H9 (cell line): ENCODE results near the gene PRDM11. TPM values are rescaled to one million over a fixed set of nuclear protein-coding genes. Genes with fewer than 3 reads are reported as not detected.

Experiments
- DNase-seq: peaks from one replicate; pipeline ENCODE4 v3.0.0-alpha.2; 2017
- H2AFZ ChIP-seq: one replicate; pipeline ENCODE4 v1.6.1; 2013; ENCODE audit warnings: mild to moderate bottlenecking, low read length, control low read depth, moderate library complexity
- H2AK5ac ChIP-seq: 2 replicates; pipeline ENCODE4 v1.6.1; 2013; ENCODE audit warnings: low read length, control low read depth, mixed read lengths; ENCODE audit not compliant: insufficient read length
- H2BK120ac ChIP-seq: one replicate; pipeline ENCODE4 v1.6.1; 2013; ENCODE audit warnings: low read depth, mild to moderate bottlenecking, low read length, control low read depth, inconsistent platforms; ENCODE audit not compliant: poor library complexity, severe bottlenecking
- H2BK12ac ChIP-seq: 2 replicates; pipeline ENCODE4 v1.6.1; 2013; ENCODE audit warnings: low read length, control low read depth, mixed read lengths, low read depth; ENCODE audit not compliant: insufficient read length
- H2BK15ac ChIP-seq: 2 replicates; pipeline ENCODE4 v1.6.1; 2013; ENCODE audit warnings: low read depth, low read length, control low read depth
- H2BK20ac ChIP-seq: one replicate; pipeline ENCODE4 v1.6.1; 2013; ENCODE audit warnings: low read depth, mild to moderate bottlenecking, low read length, control low read depth, inconsistent platforms; ENCODE audit not compliant: poor library complexity, severe bottlenecking
- H2BK5ac ChIP-seq: 2 replicates; pipeline ENCODE4 v1.6.1; 2013; ENCODE audit warnings: low read length, control low read depth, mixed read lengths; ENCODE audit not compliant: insufficient read length
- H3K14ac ChIP-seq: 2 replicates; pipeline ENCODE4 v1.6.1; 2013; ENCODE audit warnings: low read length, control low read depth; ENCODE audit not compliant: insufficient read depth
- H3K18ac ChIP-seq: 2 replicates; pipeline ENCODE4 v1.6.1; 2013; ENCODE audit warnings: low read depth, mild to moderate bottlenecking, mixed read lengths, low read length, control low read depth; ENCODE audit not compliant: insufficient read length
- H3K23ac ChIP-seq: 2 replicates; pipeline ENCODE4 v1.6.1; 2013; ENCODE audit warnings: low read length, control low read depth, mixed read lengths, low read depth; ENCODE audit not compliant: insufficient read length
- H3K23me2 ChIP-seq: 2 replicates; pipeline ENCODE4 v1.6.1; 2013; ENCODE audit warnings: low read depth, mild to moderate bottlenecking, mixed read lengths, low read length, control low read depth; ENCODE audit not compliant: insufficient read length, poor library complexity, severe bottlenecking
- H3K27ac ChIP-seq: 2 replicates; pipeline ENCODE4 v1.5.1; 2013; ENCODE audit warnings: low read length, control low read depth, mixed read lengths, low read depth; ENCODE audit not compliant: insufficient read length
- H3K27me3 ChIP-seq: 2 replicates; pipeline ENCODE4 v1.6.1; 2013; ENCODE audit warnings: low read length, control low read depth, inconsistent platforms; ENCODE audit not compliant: insufficient read depth
- H3K4ac ChIP-seq: 2 replicates; pipeline ENCODE4 v1.6.1; 2013; ENCODE audit warnings: low read depth, mild to moderate bottlenecking, control low read depth, inconsistent platforms, low read length, moderate library complexity
- H3K4me1 ChIP-seq: 2 replicates; pipeline ENCODE4 v1.6.1; 2013; ENCODE audit warnings: low read length, control low read depth, inconsistent platforms; ENCODE audit not compliant: insufficient read depth
- H3K4me2 ChIP-seq: 2 replicates; pipeline ENCODE4 v1.6.1; 2013; ENCODE audit warnings: low read length, control low read depth, mixed read lengths; ENCODE audit not compliant: insufficient read length, insufficient read depth
- H3K56ac ChIP-seq: 2 replicates; pipeline ENCODE4 v1.6.1; 2013; ENCODE audit warnings: low read depth, mild to moderate bottlenecking, mixed read lengths, low read length, control low read depth; ENCODE audit not compliant: insufficient read length
- H3K79me1 ChIP-seq: 2 replicates; pipeline ENCODE4 v1.6.1; 2013; ENCODE audit warnings: low read depth, mild to moderate bottlenecking, moderate library complexity, low read length, control low read depth, inconsistent platforms; ENCODE audit not compliant: insufficient read depth, poor library complexity, severe bottlenecking
- H3K79me2 ChIP-seq: 2 replicates; pipeline ENCODE4 v1.6.1; 2013; ENCODE audit warnings: low read length, control low read depth, inconsistent platforms; ENCODE audit not compliant: insufficient read depth
- H3K9ac ChIP-seq: 2 replicates; pipeline ENCODE4 v1.6.1; 2013; ENCODE audit warnings: low read length, control low read depth, mixed read lengths; ENCODE audit not compliant: insufficient read length; ENCODE audit errors: extremely low read depth
- H3K9me3 ChIP-seq: one replicate; pipeline ENCODE4 v1.6.1; 2013; ENCODE audit warnings: low read depth, low read length, inconsistent platforms; ENCODE audit not compliant: control insufficient read depth
- H3T11ph ChIP-seq: one replicate; pipeline ENCODE4 v1.6.1; 2013; ENCODE audit warnings: mild to moderate bottlenecking, low read length, control low read depth, inconsistent platforms
- H4K20me1 ChIP-seq: one replicate; pipeline ENCODE4 v1.6.1; 2013; ENCODE audit not compliant: control insufficient read depth, insufficient read length, insufficient read depth
- H4K5ac ChIP-seq: 2 replicates; pipeline ENCODE4 v1.6.1; 2013; ENCODE audit warnings: low read depth, mild to moderate bottlenecking, mixed read lengths, low read length, control low read depth; ENCODE audit not compliant: insufficient read length
- H4K8ac ChIP-seq: replicated peaks from 2 replicates; pipeline ENCODE4 v1.6.1; 2013; ENCODE audit warnings: low read length, control low read depth, mixed read lengths, low read depth; ENCODE audit not compliant: insufficient read length
- H4K91ac ChIP-seq: 2 replicates; pipeline ENCODE4 v1.6.1; 2013; ENCODE audit warnings: low read depth, mild to moderate bottlenecking, moderate library complexity, mixed read lengths, low read length, control low read depth; ENCODE audit not compliant: insufficient read length
- H3K27ac Mint-ChIP-seq, 3 experiments: 2 replicates in 2 of 3; 3 replicates in 1 of 3; pipeline ENCODE4 v1.8.0; 2020 to 2021; ENCODE audit warnings: mixed read lengths in 3 of 3, mild to moderate bottlenecking in 1 of 3, moderate library complexity in 1 of 3
- H3K27me3 Mint-ChIP-seq: 2 replicates; pipeline ENCODE4 v1.8.0; 2021; ENCODE audit warnings: low read depth, mild to moderate bottlenecking, moderate library complexity, mixed read lengths
- H3K36me3 Mint-ChIP-seq, 3 experiments: 2 replicates in 2 of 3; 3 replicates in 1 of 3; pipeline ENCODE4 v1.8.0; 2020 to 2021; ENCODE audit warnings: low read depth in 3 of 3, mixed read lengths in 3 of 3; ENCODE audit not compliant: insufficient read depth in 1 of 3
- H3K4me1 Mint-ChIP-seq, 2 experiments: 2 replicates each; pipeline ENCODE4 v1.8.0; 2020; ENCODE audit warnings: mixed read lengths in 2 of 2
- H3K4me3 Mint-ChIP-seq, 2 experiments: 2 replicates in 1 of 2; 3 replicates in 1 of 2; pipeline ENCODE4 v1.8.0; 2020 to 2021; ENCODE audit warnings: mild to moderate bottlenecking in 2 of 2, mixed read lengths in 2 of 2, moderate library complexity in 1 of 2
- H3K9me3 Mint-ChIP-seq, 2 experiments: 2 replicates in 1 of 2; 3 replicates in 1 of 2; pipeline ENCODE4 v1.8.0; 2020; ENCODE audit warnings: mild to moderate bottlenecking in 2 of 2, mixed read lengths in 2 of 2, moderate library complexity in 1 of 2
- WGBS: extraction: QIAGEN DNeasy Blood & Tissue Kit; methylation state at CpG from one replicate; pipeline ENCODE4 v1.1.7; 2013; ENCODE audit warnings: missing lambda C conversion rate, low lambda C conversion rate, mixed read lengths; ENCODE audit not compliant: insufficient read length; ENCODE audit errors: extremely low coverage; 5-methylcytosine and 5-hydroxymethylcytosine counted together
- total RNA-seq: library from RNA; stranded (reverse); gene quantifications from 2 replicates; pipeline ENCODE4 v1.2.1, GENCODE V29; 2021
- TF ChIP-seq, protein P1 (sequence below): fragments of 200-600 bp; sonication (generic); conservative IDR thresholded peaks from 3 replicates; pipeline ENCODE4 v1.8.0; 2021; ENCODE audit warnings: antibody characterized with exemption, mild to moderate bottlenecking

PRDM11 gene
- total RNA-seq, 1 experiment from 2014 or later, result 11.5 TPM

DNA sequence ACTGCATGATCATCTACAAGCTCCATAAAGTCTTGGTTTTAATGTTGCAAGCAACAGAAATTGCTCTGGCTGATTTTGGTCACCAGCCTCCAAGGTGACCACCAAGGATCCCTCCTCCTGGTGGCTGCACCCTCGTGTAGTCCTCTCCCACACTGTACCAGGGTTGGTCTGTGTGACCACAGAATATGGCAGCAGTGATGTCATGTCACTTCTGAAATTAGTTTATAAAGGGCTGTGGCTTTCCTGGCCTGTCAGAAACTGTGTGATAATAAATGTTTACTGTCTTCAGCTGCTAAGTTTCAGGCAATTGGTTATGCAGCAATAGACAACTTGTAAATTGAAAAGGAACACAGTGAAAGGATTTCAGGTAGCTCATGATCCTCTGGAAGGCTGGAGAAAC lies 5.3 kb upstream of the PRDM11 start:
- Histone ChIP-seq H3K56ac (no peak overlapping the region), H2BK15ac (no peak overlapping the region), H3K27me3 (no peaks in the 10 kb centered on the region; the same call in 1 of the 2 replicates), H3K79me1 (no peaks in the 10 kb centered on the region), H3K18ac (no peak overlapping the region), H2BK5ac (no peak overlapping the region), H2BK20ac (no peak overlapping the region), H3K4me2 (no peak overlapping the region), H3K4ac (no peak overlapping the region), H3K9ac (no peak overlapping the region), H3K79me2 (no peaks in the 10 kb centered on the region), H3K4me1 (no peaks in the 10 kb centered on the region), H2AFZ (no peak overlapping the region), H2BK120ac (no peak overlapping the region), H4K5ac (no peak overlapping the region), H3K9me3 (no peaks in the 10 kb centered on the region), H3K27ac (no peak overlapping the region), H4K8ac (no peak overlapping the region), H3T11ph (no peak overlapping the region), H4K20me1 (no peaks in the 10 kb centered on the region), H4K91ac (no peak overlapping the region), H3K23ac (no peak overlapping the region), H2BK12ac (no peak overlapping the region), H3K23me2 (peaks cover 5% of the 10 kb centered on the region), H2AK5ac (no peak overlapping the region), H3K14ac (no peak overlapping the region)
- H3K9me3 Mint-ChIP-seq, result no peaks in the 10 kb centered on the region
- H3K4me3 Mint-ChIP-seq, result no peak overlapping the region
- H3K27ac Mint-ChIP-seq, result no peak overlapping the region
- no peak for DNase-seq
- no CpG with 5 or more reads among the region's 1 CpG for WGBS
- no peaks in the 10 kb centered on the region for H3K36me3 Mint-ChIP-seq
- H3K27me3 Mint-ChIP-seq, result peaks cover 80% of the 10 kb centered on the region
- peaks cover 6% of the 10 kb centered on the region in 2 experiments for H3K4me1 Mint-ChIP-seq
- TF ChIP-seq, protein P1, sequence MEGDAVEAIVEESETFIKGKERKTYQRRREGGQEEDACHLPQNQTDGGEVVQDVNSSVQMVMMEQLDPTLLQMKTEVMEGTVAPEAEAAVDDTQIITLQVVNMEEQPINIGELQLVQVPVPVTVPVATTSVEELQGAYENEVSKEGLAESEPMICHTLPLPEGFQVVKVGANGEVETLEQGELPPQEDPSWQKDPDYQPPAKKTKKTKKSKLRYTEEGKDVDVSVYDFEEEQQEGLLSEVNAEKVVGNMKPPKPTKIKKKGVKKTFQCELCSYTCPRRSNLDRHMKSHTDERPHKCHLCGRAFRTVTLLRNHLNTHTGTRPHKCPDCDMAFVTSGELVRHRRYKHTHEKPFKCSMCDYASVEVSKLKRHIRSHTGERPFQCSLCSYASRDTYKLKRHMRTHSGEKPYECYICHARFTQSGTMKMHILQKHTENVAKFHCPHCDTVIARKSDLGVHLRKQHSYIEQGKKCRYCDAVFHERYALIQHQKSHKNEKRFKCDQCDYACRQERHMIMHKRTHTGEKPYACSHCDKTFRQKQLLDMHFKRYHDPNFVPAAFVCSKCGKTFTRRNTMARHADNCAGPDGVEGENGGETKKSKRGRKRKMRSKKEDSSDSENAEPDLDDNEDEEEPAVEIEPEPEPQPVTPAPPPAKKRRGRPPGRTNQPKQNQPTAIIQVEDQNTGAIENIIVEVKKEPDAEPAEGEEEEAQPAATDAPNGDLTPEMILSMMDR, result no peak
